Measurements from ENCODE around the gene TNNT1. TPM values are rescaled to one million over a fixed set of nuclear protein-coding genes. Genes with fewer than 3 reads are reported as not detected.

The TNNT1 gene
- total RNA-seq, 2 donors from 2014 or later, result 22.9 to 66.7 TPM

DNA sequence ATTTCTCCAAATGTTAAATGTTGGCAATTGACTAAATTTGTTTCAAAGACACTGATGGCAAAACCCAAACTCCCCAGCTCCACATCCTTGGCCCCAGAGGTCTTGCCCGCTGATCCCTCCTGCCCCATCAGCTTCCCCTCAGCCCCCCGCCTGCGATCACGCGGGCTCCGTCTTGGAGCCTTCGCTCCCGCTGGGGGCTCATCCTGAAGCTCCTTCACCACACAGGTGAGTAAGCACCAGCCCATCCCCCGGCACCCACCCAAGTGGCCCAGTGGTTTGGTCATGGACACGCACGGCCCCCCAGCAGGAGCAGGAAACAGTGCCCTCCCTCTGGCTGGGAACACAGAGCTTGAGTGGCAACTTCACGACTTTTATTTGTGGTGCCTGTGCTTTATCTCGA, 58.4 kb downstream of the TNNT1 start:
- H3K36me3 Mint-ChIP-seq (ENCODE audit: low read depth), result peaks cover 26% of the 10 kb centered on the region
- H3K27me3 ChIP-seq (ENCODE audit: control insufficient read depth, insufficient read depth, low read length, poor library complexity, severe bottlenecking), result peaks cover 2% of the 10 kb centered on the region
- no peaks in the 10 kb centered on the region for H3K4me1 ChIP-seq (ENCODE audit: control insufficient read depth, insufficient read depth, low read length)
- H3K4me3 ChIP-seq (ENCODE audit: low read length), result no peak overlapping the region
- peaks cover 25% of the 10 kb centered on the region for H3K4me1 Mint-ChIP-seq
- no peak overlapping the region for H3K27ac Mint-ChIP-seq
- peaks cover 23% of the 10 kb centered on the region for H3K36me3 ChIP-seq (ENCODE audit: control insufficient read depth, insufficient read depth, low read length)
- H3K4me3 Mint-ChIP-seq, result no peak overlapping the region
- 92 to 97% methylated on average over 10 to 13 of the region's 13 CpGs for WGBS, 2 experiments (ENCODE audit: insufficient coverage in 1 of 2, insufficient read length in 1 of 2)
- H3K9me3 Mint-ChIP-seq, result no peaks in the 10 kb centered on the region
- H3K27ac ChIP-seq (ENCODE audit: low read depth, low read length), result no peak overlapping the region
- H3K27me3 Mint-ChIP-seq (ENCODE audit: insufficient read depth), result peaks cover 14% of the 10 kb centered on the region
- TF ChIP-seq, protein P1, sequence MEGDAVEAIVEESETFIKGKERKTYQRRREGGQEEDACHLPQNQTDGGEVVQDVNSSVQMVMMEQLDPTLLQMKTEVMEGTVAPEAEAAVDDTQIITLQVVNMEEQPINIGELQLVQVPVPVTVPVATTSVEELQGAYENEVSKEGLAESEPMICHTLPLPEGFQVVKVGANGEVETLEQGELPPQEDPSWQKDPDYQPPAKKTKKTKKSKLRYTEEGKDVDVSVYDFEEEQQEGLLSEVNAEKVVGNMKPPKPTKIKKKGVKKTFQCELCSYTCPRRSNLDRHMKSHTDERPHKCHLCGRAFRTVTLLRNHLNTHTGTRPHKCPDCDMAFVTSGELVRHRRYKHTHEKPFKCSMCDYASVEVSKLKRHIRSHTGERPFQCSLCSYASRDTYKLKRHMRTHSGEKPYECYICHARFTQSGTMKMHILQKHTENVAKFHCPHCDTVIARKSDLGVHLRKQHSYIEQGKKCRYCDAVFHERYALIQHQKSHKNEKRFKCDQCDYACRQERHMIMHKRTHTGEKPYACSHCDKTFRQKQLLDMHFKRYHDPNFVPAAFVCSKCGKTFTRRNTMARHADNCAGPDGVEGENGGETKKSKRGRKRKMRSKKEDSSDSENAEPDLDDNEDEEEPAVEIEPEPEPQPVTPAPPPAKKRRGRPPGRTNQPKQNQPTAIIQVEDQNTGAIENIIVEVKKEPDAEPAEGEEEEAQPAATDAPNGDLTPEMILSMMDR (conservative IDR thresholded peaks at IDR 0.05), result no peak
- H3K9ac ChIP-seq (ENCODE audit: extremely low read depth, low read length, poor library complexity, severe bottlenecking), result no peak overlapping the region
- H3K9me3 ChIP-seq (ENCODE audit: control insufficient read depth, low read length), result no peaks in the 10 kb centered on the region
- DNase-seq, result no peak

DNA sequence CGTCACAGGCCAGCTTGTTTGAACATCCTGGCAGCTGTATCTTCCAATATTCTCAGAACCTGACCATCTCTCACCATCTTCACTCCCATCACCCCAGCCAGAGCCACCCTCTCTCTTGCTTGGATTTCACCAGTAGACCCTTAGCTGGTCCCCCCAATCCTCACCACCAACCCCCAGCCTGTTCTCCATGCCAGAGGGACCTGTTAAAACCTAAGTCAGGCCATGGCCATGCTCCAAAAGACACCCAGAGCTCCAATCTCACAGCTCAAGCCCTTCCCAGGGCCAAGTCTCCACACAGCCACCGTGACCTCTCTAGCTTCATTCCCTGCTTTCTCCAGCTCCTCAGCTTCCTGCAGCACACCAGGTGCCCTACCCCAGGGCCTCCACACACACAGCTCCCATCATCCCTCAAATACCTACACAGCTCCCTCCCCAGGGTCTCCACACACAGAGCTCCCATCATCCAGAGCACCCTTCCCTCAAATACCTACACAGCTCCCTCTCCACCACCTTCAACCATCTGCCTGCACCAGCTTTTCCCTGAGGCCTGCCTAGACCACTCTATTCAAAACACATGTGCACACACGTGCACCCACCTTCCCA, 59.6 kb downstream of the TNNT1 start:
- Mint-ChIP-seq H3K27me3 (ENCODE audit: insufficient read depth) (peaks cover 25% of the 10 kb centered on the region), H3K27ac (no peak overlapping the region), H3K4me3 (no peak overlapping the region), H3K36me3 (ENCODE audit: low read depth) (peaks cover 20% of the 10 kb centered on the region), H3K4me1 (peaks cover 26% of the 10 kb centered on the region), H3K9me3 (no peaks in the 10 kb centered on the region)
- TF ChIP-seq, protein P1 (conservative IDR thresholded peaks at IDR 0.05), result no peak
- Histone ChIP-seq H3K4me1 (ENCODE audit: control insufficient read depth, insufficient read depth, low read length) (no peaks in the 10 kb centered on the region), H3K9me3 (ENCODE audit: control insufficient read depth, low read length) (no peaks in the 10 kb centered on the region), H3K9ac (ENCODE audit: extremely low read depth, low read length, poor library complexity, severe bottlenecking) (no peak overlapping the region), H3K27me3 (ENCODE audit: control insufficient read depth, insufficient read depth, low read length, poor library complexity, severe bottlenecking) (peaks cover 13% of the 10 kb centered on the region), H3K27ac (ENCODE audit: low read depth, low read length) (no peak overlapping the region), H3K36me3 (ENCODE audit: control insufficient read depth, insufficient read depth, low read length) (peaks cover 14% of the 10 kb centered on the region), H3K4me3 (ENCODE audit: low read length) (no peak overlapping the region)
- 95 to 100% methylated on average over 2 to 3 of the region's 3 CpGs for WGBS, 2 experiments (ENCODE audit: insufficient coverage in 1 of 2, insufficient read length in 1 of 2)
- DNase-seq, result no peak

DNA sequence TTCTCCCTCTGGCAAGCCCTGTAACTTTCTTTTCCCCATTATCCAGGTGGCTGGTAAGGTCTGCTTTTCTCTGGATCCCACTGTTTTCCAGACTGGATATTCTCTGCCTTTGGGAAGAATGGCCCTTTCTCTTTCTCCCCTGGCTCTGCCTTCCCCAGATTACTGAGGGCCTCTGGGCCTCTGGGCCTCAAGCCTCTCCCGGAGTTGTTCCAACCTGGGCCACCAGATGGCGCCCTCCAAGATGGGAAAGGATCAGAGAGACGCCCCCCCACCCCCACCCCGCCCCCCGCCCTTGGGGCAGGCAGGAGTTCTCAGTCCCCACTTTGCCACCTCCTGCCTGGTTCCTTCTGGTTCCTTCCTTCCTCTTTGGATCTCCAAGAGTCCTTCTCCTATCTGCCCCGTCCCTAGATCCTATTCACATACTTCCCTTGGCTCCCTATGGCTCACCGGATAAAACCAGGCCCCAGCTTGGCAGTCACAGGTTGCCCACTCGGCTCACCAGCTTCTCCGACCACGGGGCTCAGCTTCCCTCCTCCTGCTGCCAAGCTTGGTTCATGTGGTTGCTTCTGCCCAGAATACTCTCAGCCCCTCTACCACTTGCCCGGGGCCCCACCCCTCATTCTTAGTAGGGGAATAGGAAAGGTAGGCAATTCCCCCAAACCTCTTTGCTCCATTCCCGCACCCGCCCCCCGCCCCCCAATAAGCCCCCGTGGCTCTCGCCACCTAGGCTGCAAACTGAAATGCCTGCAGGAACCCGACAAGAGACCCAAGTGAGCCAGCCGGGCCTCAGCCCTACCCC, 60.3 kb downstream of the TNNT1 start:
- 71 to 79% methylated on average over 5 to 13 of the region's 18 CpGs for WGBS, 2 experiments (ENCODE audit: insufficient coverage in 1 of 2, insufficient read length in 1 of 2)
- no peaks in the 10 kb centered on the region for H3K9me3 Mint-ChIP-seq
- Histone ChIP-seq H3K9ac (ENCODE audit: extremely low read depth, low read length, poor library complexity, severe bottlenecking) (no peak overlapping the region), H3K36me3 (ENCODE audit: control insufficient read depth, insufficient read depth, low read length) (peaks cover 14% of the 10 kb centered on the region), H3K9me3 (ENCODE audit: control insufficient read depth, low read length) (no peaks in the 10 kb centered on the region), H3K27me3 (ENCODE audit: control insufficient read depth, insufficient read depth, low read length, poor library complexity, severe bottlenecking) (peaks cover 20% of the 10 kb centered on the region), H3K4me1 (ENCODE audit: control insufficient read depth, insufficient read depth, low read length) (no peaks in the 10 kb centered on the region), H3K27ac (ENCODE audit: low read depth, low read length) (no peak overlapping the region), H3K4me3 (ENCODE audit: low read length) (no peak overlapping the region)
- peaks cover 31% of the 10 kb centered on the region for H3K4me1 Mint-ChIP-seq
- peak; percentile 98 for DNase-seq
- peaks cover 20% of the 10 kb centered on the region for H3K36me3 Mint-ChIP-seq (ENCODE audit: low read depth)
- H3K27ac Mint-ChIP-seq, result peak overlapping the region; percentile 81
- peaks cover 32% of the 10 kb centered on the region for H3K27me3 Mint-ChIP-seq (ENCODE audit: insufficient read depth)
- H3K4me3 Mint-ChIP-seq, result peak overlapping the region; percentile 62
- TF ChIP-seq, protein P1 (conservative IDR thresholded peaks at IDR 0.05), result peak; percentile 99

All from endodermal cell (in vitro differentiated cells).